Measurements from ENCODE around the gene ATP2A2.

DNA sequence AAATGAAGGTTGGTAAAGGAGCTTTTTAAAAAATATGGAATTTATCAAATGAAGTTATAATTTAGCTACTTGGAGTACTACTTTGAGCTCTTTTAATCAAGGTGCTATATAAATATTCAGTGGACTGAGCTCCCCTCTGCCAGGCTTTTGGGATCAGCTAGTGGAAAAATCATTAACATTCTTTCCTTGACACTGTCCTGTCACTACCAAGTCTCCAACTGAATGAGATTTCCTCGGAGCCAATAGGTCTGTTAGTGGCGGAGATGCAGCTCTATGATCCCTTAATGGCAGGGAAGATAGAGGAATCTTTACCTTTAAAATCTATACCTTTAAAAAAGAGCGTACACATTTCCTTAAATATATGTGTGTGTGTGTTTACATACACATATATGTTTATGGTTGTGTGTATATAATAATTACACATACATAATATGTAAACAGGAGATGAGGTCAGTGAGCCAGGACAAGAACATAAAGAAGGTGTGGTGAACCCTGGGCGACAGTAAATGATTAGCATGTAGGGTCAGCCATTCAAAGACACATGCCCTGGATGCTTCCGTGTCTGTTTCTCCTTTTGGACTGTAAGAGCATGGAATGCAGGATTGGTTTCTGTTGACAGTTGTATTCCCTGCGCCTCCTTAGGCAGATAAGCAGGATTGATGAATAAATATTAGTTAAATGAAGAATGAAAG lies 47.7 kb upstream of the ATP2A2 start:
- TF ChIP-seq, protein P1, sequence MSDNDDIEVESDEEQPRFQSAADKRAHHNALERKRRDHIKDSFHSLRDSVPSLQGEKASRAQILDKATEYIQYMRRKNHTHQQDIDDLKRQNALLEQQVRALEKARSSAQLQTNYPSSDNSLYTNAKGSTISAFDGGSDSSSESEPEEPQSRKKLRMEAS (IDR thresholded peaks at IDR 0.05; ENCODE audit: low read depth, low read length) = no peak
- TF ChIP-seq, protein P2, sequence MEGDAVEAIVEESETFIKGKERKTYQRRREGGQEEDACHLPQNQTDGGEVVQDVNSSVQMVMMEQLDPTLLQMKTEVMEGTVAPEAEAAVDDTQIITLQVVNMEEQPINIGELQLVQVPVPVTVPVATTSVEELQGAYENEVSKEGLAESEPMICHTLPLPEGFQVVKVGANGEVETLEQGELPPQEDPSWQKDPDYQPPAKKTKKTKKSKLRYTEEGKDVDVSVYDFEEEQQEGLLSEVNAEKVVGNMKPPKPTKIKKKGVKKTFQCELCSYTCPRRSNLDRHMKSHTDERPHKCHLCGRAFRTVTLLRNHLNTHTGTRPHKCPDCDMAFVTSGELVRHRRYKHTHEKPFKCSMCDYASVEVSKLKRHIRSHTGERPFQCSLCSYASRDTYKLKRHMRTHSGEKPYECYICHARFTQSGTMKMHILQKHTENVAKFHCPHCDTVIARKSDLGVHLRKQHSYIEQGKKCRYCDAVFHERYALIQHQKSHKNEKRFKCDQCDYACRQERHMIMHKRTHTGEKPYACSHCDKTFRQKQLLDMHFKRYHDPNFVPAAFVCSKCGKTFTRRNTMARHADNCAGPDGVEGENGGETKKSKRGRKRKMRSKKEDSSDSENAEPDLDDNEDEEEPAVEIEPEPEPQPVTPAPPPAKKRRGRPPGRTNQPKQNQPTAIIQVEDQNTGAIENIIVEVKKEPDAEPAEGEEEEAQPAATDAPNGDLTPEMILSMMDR (IDR thresholded peaks at IDR 0.05; ENCODE audit: low read depth, low read length) = no peak
